Stimulated activated naive B cell treated with anti-CD40 and anti-IgM and Interleukin-4, amounts not matched to agents 10 μg/mL and 1 μg/mL and 100 μg/mL, for 72 hours (primary cell): ENCODE results near the gene ZEB1.
A peak's percentile ranks its signal among the peaks of the same experiment; 100 is the strongest.

Experiments used
- ATAC-seq, 2 donors: fragments of 150-1000 bp; cut with Tn5 transposase; replicated peaks; 2 replicates each; pipeline ENCODE4 v1.10.0; 2021; ENCODE audit warnings: moderate library complexity in 1 of 2
- DNase-seq: peaks from one replicate; pipeline ENCODE4 v3.0.0; 2021
- H3K27ac Mint-ChIP-seq: one replicate; pipeline ENCODE4 v1.8.0; 2022; ENCODE audit warnings: mild to moderate bottlenecking, mixed read lengths
- H3K27me3 Mint-ChIP-seq, 2 donors: one replicate each; pipeline ENCODE4 v1.8.0; 2022; ENCODE audit warnings: mixed read lengths in 2 of 2
- H3K36me3 Mint-ChIP-seq, 2 donors: one replicate each; pipeline ENCODE4 v1.8.0; 2022; ENCODE audit warnings: mixed read lengths in 2 of 2, mild to moderate bottlenecking in 1 of 2
- H3K4me1 Mint-ChIP-seq, 2 donors: one replicate each; pipeline ENCODE4 v1.8.0; 2022; ENCODE audit warnings: mixed read lengths in 2 of 2, mild to moderate bottlenecking in 1 of 2
- H3K4me3 Mint-ChIP-seq, 2 donors: one replicate each; pipeline ENCODE4 v1.8.0; 2022; ENCODE audit warnings: mild to moderate bottlenecking in 2 of 2, mixed read lengths in 2 of 2, moderate library complexity in 1 of 2
- H3K9me3 Mint-ChIP-seq, 2 donors: one replicate each; pipeline ENCODE4 v1.8.0; 2022; ENCODE audit warnings: mixed read lengths in 2 of 2, mild to moderate bottlenecking in 1 of 2

The ZEB1 gene

DNA sequence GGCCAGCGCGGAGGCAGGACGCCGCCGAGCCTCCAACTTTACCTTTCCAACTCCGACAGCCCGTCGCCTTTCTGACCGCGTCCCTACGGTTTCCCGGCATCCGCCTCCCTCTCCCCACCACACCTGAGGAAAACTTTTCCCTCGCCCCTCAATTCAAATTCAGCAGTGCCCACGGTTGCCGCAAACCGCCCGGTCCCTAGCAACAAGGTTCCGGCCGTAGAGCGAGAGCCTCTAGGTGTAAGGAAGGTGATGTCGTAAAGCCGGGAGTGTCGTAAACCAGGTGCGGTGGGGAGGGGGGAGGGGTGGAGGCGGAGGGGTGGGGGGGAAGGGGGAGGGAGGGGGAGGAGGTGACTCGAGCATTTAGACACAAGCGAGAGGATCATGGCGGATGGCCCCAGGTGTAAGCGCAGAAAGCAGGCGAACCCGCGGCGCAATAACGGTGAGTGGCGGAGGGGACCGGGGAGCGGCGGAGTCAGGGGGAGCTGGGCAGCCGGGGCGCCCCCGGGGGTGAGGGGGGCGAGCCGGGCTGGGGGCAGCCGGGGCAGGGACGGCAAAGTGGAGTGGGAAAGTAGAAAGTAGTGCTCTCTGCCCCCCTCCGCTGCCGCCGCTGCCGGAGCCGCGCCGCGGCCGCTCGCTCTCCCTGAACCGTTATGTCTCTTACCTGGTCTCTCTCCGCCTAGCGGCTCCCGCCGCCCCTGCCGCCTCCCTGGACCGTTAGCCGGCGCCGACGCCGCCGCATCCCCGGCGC, at the start of gene ZEB1:
Gene ZEB1, plus strand, starts transcription at position 363 of the 748 bp plus-strand sequence. Its CDS starts 19 bp downstream, at position 382.
- peaks cover 22 to 39% of the 10 kb centered on the region in 2 donors for H3K4me1 Mint-ChIP-seq
- ATAC-seq (peak; percentile 58 to 64), DNase-seq (peak; percentile 86)
- no peaks in the 10 kb centered on the region for H3K9me3 Mint-ChIP-seq
- H3K27me3 Mint-ChIP-seq: no peaks in the 10 kb centered on the region
- H3K36me3 Mint-ChIP-seq: peaks cover 9 to 31% of the 10 kb centered on the region in 2 donors
- peak within 1 kb of the TSS; percentile 100 for H3K27ac Mint-ChIP-seq
- H3K4me3 Mint-ChIP-seq: peak within 1 kb of the TSS; percentile 92 to 99

DNA sequence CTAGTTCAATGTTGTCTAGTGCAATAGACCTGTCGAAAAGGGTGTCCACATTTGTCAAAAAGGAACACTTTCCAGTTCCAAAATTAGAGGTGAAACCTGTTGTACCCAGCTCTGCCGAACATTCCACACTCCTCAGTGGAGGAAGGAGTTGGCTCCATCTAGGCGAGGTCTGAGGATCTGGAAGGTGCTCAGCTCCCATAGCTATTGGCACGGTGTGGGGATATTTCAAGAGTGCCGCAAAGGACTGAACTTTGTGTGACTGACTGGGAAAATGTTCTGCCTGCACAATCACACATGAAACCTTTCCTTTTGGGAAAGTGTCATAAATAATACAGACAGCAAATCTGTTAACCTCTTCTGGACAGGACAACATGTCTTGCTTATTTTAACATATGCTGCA, 48.1 kb upstream of the ZEB1 start:
- H3K27me3 Mint-ChIP-seq: no peaks in the 10 kb centered on the region
- DNase-seq (no peak), ATAC-seq (no peak)
- no peak overlapping the region for H3K27ac Mint-ChIP-seq
- no peak overlapping the region for H3K4me3 Mint-ChIP-seq
- peaks cover 0 to 8% of the 10 kb centered on the region in 2 donors for H3K9me3 Mint-ChIP-seq
- peaks cover 0 to 5% of the 10 kb centered on the region in 2 donors for H3K36me3 Mint-ChIP-seq
- peaks cover 2 to 6% of the 10 kb centered on the region in 2 donors for H3K4me1 Mint-ChIP-seq

DNA sequence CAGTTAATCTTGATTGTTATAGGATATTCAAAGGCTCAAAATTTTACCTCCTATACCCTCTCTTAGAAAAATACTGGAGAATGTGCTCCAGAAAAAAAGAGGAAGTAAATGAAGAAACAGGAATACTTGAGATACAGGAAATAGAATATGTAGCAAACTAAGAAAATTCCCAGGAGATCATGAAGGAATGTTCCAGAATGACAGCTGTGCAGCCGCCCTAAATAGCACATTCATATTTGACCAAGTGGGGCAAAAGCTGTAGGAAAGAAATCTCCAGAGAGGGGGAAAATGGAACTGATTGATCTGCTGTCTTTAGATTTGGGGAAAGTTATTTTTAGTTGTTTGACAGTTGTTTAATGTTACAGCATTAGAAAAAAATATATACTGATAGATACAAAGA, 46.2 kb upstream of the ZEB1 start:
- no peak for DNase-seq
- Mint-ChIP-seq H3K27me3 (no peaks in the 10 kb centered on the region), H3K4me1 (peaks cover 2 to 6% of the 10 kb centered on the region in 2 donors), H3K4me3 (no peak overlapping the region), H3K36me3 (peaks cover 0 to 5% of the 10 kb centered on the region in 2 donors), H3K9me3 (peaks cover 0 to 8% of the 10 kb centered on the region in 2 donors), H3K27ac (no peak overlapping the region)
- ATAC-seq: no peak

- H3K9me3 Mint-ChIP-seq: peaks cover 0 to 8% of the 10 kb centered on the region in 2 donors
- peaks cover 2 to 6% of the 10 kb centered on the region in 2 donors for H3K4me1 Mint-ChIP-seq
- no peaks in the 10 kb centered on the region for H3K27me3 Mint-ChIP-seq
- H3K4me3 Mint-ChIP-seq: no peak overlapping the region
- DNase-seq (no peak), ATAC-seq (no peak)
- peaks cover 0 to 5% of the 10 kb centered on the region in 2 donors for H3K36me3 Mint-ChIP-seq
- no peak overlapping the region for H3K27ac Mint-ChIP-seq
These were observed 45.2 kb upstream of the ZEB1 start for GRCh38 chr10:31273789-31274188.

DNA sequence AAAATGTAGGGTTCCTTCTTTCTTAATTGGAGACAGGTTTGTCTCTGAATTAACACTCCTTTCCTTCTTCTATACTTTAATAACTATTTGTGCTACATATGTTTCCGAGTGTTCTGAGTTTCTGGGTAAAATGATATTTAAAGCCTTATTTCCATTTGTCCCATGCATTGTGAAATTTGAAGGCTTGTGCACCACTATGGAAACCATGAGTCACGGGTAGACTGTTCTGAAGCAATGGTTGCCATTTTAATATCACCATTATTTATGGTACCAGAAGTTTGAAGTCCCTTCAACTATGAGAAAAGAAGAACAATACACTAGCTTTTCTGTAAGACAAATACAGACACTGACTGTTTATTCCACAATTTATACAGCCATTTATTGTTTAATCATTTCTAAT, 44.7 kb upstream of the ZEB1 start:
- Mint-ChIP-seq H3K36me3 (peaks cover 0 to 5% of the 10 kb centered on the region in 2 donors), H3K27ac (no peak overlapping the region), H3K27me3 (no peaks in the 10 kb centered on the region), H3K4me3 (no peak overlapping the region), H3K4me1 (peaks cover 2 to 6% of the 10 kb centered on the region in 2 donors), H3K9me3 (peaks cover 0 to 8% of the 10 kb centered on the region in 2 donors)
- ATAC-seq: no peak
- no peak for DNase-seq

GRCh38 chr10:31278279-31278941, 40.6 kb upstream of the ZEB1 start:
- no peak for DNase-seq
- no peak for ATAC-seq
- Mint-ChIP-seq H3K9me3 (peaks cover 4 to 5% of the 10 kb centered on the region in 2 donors), H3K27ac (no peak overlapping the region), H3K4me3 (no peak overlapping the region), H3K4me1 (peaks cover 2 to 6% of the 10 kb centered on the region in 2 donors), H3K36me3 (peaks cover 1 to 4% of the 10 kb centered on the region in 2 donors), H3K27me3 (no peaks in the 10 kb centered on the region)

GRCh38 chr10:31280972-31281371, 38.0 kb upstream of the ZEB1 start:
- no peaks in the 10 kb centered on the region for H3K27me3 Mint-ChIP-seq
- no peaks in the 10 kb centered on the region for H3K4me1 Mint-ChIP-seq
- no peak overlapping the region for H3K27ac Mint-ChIP-seq
- DNase-seq (no peak), ATAC-seq (no peak)
- no peak overlapping the region for H3K4me3 Mint-ChIP-seq
- peaks cover 4 to 5% of the 10 kb centered on the region in 2 donors for H3K9me3 Mint-ChIP-seq
- H3K36me3 Mint-ChIP-seq: peaks cover 1 to 4% of the 10 kb centered on the region in 2 donors

DNA sequence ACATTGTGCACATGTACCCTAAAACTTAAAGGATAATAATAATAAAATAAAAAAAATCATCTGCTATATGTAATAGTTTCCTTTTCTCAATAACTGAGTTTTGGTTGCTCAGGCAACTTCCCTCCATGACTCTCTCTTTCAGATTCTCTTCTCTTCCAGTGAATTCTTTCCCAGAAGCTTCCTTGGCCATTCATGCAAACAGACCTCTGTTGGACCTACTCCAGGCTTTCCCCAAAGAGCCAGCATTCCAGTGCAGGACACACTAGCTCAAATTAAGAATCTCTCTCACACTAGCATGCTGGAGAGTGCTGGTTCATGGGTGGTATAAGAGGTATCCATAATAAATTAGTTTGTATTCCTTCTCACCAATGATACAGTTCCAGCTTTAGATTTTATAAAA, 31.0 kb upstream of the ZEB1 start:
- Mint-ChIP-seq H3K4me3 (no peak overlapping the region), H3K27me3 (no peaks in the 10 kb centered on the region), H3K27ac (no peak overlapping the region), H3K4me1 (peaks cover 9% of the 10 kb centered on the region in 2 donors), H3K9me3 (no peaks in the 10 kb centered on the region), H3K36me3 (no peaks in the 10 kb centered on the region)
- ATAC-seq (no peak), DNase-seq (no peak)

- ATAC-seq: no peak
- no peak overlapping the region for H3K27ac Mint-ChIP-seq
These were observed 30.1 kb upstream of the ZEB1 start for GRCh38 chr10:31288962-31289361.

GRCh38 chr10:31290386-31290785, 28.6 kb upstream of the ZEB1 start:
- DNase-seq: no peak
- H3K27ac Mint-ChIP-seq: peak overlapping the region; percentile 52
- peak; percentile 63 to 68 for ATAC-seq
- peaks cover 9% of the 10 kb centered on the region in 2 donors for H3K4me1 Mint-ChIP-seq
- H3K4me3 Mint-ChIP-seq: peak overlapping the region in 1 of 2 donors; percentile 26
- no peaks in the 10 kb centered on the region for H3K36me3 Mint-ChIP-seq
- H3K9me3 Mint-ChIP-seq: no peaks in the 10 kb centered on the region
- no peaks in the 10 kb centered on the region for H3K27me3 Mint-ChIP-seq

More at GRCh38 chr10:31288962-31289361, 30.1 kb upstream of the ZEB1 start:
- no peak for DNase-seq
- Mint-ChIP-seq H3K27me3 (no peaks in the 10 kb centered on the region), H3K9me3 (no peaks in the 10 kb centered on the region), H3K36me3 (no peaks in the 10 kb centered on the region), H3K4me1 (peaks cover 9% of the 10 kb centered on the region in 2 donors), H3K4me3 (no peak overlapping the region)

DNA sequence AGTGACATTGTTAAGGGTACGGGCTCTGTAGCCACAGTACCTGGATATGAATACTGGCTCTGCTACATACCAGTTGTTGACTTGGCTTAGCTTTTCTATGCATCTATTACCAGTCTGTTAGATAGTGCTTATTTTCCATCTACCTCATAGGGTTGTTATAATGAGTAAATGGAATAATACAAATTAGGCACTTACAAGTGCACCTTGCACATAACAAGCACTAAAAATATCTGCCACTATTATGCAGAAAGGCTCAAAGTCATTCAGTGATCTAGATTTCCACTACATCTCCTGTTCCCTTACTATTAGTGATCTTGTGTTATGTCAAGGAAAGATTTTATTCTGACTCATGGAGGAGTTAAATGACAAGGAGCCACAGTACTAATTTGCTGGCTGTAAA, 27.9 kb upstream of the ZEB1 start:
- ATAC-seq: peak; percentile 31 to 71
- Mint-ChIP-seq H3K9me3 (no peaks in the 10 kb centered on the region), H3K27me3 (no peaks in the 10 kb centered on the region), H3K4me1 (peaks cover 9% of the 10 kb centered on the region in 2 donors), H3K27ac (peak overlapping the region; percentile 37), H3K36me3 (no peaks in the 10 kb centered on the region), H3K4me3 (no peak overlapping the region)
- DNase-seq: no peak

GRCh38 chr10:31294558-31294957, 24.5 kb upstream of the ZEB1 start:
- DNase-seq (no peak), ATAC-seq (no peak)
- Mint-ChIP-seq H3K27me3 (no peaks in the 10 kb centered on the region), H3K4me3 (no peak overlapping the region), H3K9me3 (no peaks in the 10 kb centered on the region), H3K27ac (no peak overlapping the region), H3K4me1 (peaks cover 6 to 15% of the 10 kb centered on the region in 2 donors), H3K36me3 (no peaks in the 10 kb centered on the region)

- H3K4me1 Mint-ChIP-seq: peaks cover 4 to 6% of the 10 kb centered on the region in 2 donors
- ATAC-seq: no peak
These were observed 22.3 kb upstream of the ZEB1 start for GRCh38 chr10:31296754-31297153.

DNA sequence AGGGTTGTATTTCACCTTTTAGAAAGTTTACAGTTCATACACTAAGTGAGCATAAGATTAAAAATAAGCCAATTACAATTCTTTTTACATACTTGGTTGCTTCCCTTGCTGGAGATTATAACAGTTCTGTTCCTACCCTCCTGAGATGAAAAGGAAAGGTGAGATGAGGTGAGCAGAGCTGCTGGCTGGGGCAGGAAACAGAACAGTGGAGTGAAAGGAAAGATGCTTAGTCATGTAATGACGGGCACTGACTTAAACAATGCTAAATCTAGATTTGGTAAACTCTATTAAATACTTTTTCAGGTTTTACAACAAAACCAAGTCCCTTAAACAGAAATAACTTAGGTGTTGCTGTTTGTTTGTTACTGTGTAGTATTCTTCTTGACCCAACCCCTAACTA, 19.9 kb upstream of the ZEB1 start:
- H3K4me3 Mint-ChIP-seq: no peak overlapping the region
- no peaks in the 10 kb centered on the region for H3K27me3 Mint-ChIP-seq
- H3K36me3 Mint-ChIP-seq: no peaks in the 10 kb centered on the region
- H3K27ac Mint-ChIP-seq: no peak overlapping the region
- no peak for DNase-seq
- H3K4me1 Mint-ChIP-seq: peaks cover 4 to 6% of the 10 kb centered on the region in 2 donors
- ATAC-seq: no peak
- H3K9me3 Mint-ChIP-seq: peaks cover 0 to 2% of the 10 kb centered on the region in 2 donors

More at GRCh38 chr10:31296754-31297153, 22.3 kb upstream of the ZEB1 start:
- Mint-ChIP-seq H3K27ac (no peak overlapping the region), H3K27me3 (no peaks in the 10 kb centered on the region), H3K9me3 (peaks cover 0 to 2% of the 10 kb centered on the region in 2 donors), H3K4me3 (no peak overlapping the region), H3K36me3 (no peaks in the 10 kb centered on the region)
- DNase-seq: no peak

GRCh38 chr10:31303212-31303611, 15.8 kb upstream of the ZEB1 start:
- Mint-ChIP-seq H3K4me1 (peaks cover 6% of the 10 kb centered on the region in 2 donors), H3K4me3 (no peak overlapping the region), H3K27ac (no peak overlapping the region), H3K36me3 (peaks cover 5 to 7% of the 10 kb centered on the region in 2 donors), H3K9me3 (peaks cover 0 to 2% of the 10 kb centered on the region in 2 donors), H3K27me3 (no peaks in the 10 kb centered on the region)
- no peak for DNase-seq
- ATAC-seq: no peak
